AG08395 (cell line): ENCODE measurements around the gene CASP6.
"Not testable (repeated sequence)": the region's sequence is repeated elsewhere in the genome, so short reads cannot be mapped to it uniquely, and the experiment has no call there.

ENCODE experiments used
- DNase-seq: peaks from one replicate; pipeline ENCODE4 v3.0.0; 2012; ENCODE audit warnings: mixed read lengths, low spot score

CASP6 gene

DNA sequence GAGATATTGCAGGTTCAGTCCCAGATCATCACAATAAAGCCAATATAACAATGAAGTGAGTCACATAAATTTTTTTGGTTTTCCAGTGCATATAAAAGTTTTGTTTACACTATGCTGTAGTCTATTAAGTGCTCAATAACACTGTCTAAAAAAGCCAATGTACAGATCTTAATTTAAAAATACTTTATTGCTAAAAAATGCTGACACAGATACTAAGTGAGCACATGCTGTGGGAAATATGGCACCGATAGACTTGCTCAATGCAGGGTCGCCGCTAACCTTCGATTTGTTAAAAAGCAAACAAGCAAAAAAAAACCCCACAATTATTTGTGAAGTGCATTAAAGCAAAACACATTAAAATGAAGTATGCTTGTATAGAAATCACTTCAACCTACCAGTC, 16.4 kb upstream of the CASP6 start:
- no peak for DNase-seq

DNA sequence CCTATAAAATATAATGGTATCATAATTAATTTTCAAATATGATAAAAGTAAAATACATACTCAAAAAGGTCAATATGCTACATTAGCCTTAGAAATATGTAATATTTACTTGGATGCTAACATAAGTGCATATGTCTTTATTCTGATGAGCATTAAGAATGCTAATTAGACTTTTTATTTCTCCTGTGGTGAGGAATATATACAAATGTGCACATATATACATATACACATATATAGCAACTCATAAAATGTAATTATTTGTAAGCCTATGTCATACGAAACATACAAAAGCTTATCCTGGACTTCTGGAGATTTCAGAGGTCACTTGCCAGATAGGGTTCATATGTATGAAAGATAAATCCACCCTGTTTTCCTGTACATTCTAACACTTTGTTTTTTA, 15.5 kb upstream of the CASP6 start:
- no peak for DNase-seq

DNA sequence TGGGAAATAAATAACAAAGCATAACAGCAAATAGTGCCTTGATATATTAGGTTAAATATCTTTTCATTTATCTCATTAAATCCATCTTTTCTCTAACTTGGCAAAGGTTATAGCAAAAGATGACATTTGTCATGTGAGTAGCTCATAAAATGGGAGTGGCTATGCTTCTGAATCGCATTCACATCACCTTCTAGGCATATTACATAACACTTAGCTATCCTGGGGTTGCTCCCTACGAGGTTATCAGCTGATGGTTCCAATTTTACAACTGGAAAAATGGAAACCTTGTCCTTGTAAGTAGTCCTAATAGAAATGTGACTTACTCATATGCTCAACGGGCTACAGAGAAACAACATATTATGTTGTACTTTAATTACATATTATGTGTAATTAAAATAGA, 10.3 kb upstream of the CASP6 start:
- DNase-seq: no peak

DNA sequence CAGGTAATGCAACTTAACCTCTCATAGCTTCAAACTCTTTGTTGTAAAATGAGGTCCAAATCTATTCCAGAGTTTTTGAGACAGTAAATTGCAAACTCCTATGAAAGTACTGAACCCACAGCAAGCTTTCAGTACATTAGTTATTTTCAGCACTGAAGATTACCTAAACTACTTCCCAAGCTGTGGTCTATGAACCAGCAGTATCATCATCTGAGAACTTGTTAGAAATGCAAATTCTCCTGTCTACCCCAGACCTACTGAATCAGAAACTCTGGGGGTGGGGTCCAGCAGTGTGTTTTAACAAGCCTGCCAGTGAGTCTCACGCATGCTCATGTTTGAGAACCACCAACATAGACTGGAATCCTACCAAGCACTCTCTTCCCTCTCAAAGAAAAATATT, 5.7 kb upstream of the CASP6 start:
- DNase-seq: no peak

DNA sequence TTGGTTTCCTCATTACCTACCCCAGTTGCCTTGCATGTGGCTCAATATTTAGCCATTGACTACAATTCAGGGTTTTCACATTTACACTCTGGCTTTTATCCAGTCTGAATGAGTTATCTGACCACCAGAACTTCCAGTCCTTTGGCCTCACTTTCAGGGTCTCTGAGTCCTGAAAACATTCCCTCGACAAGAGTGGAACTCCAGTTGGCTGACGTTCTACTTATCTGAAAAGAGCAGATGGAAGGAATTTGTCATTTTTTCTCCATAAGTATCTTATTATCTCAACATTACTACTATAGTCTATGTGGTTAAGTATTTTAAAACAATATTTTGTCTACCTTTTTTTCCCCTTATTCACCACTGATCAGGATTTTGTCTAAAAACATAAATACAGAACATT, 5.2 kb upstream of the CASP6 start:
- no peak for DNase-seq

DNA sequence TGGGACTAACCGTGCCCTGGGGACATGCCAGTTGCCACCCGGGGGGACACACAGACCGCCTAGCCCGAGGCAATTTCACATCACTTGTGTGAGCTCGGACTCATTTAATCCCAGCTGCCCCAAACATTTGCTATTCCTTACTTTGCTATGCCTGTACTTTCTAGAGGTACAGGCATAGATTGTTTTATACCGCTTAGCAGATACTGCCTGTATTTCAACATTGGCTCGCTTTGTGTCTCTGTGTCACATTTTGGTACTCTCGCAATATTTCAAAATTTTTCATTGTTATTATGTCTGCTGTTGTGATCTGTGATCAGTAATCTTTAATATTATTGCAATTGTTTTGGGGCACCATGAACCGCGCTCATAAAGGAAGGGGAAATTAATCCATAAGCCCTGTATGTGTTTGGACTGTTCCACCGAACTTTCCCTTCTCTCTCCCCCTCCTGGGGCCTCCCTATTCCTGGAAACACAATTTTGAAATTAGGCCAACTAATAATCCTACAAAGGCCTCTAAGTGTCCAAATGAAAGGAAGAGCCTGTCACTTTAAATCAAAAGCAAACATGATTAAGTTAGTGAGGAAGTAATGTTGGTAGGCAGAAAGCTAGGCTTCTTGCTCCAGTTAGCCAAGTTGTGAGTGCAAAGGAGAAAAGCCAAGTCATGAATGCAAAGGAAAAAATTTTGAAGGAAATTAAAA, 568 bp upstream of the CASP6 start:
- DNase-seq: no peak

DNA sequence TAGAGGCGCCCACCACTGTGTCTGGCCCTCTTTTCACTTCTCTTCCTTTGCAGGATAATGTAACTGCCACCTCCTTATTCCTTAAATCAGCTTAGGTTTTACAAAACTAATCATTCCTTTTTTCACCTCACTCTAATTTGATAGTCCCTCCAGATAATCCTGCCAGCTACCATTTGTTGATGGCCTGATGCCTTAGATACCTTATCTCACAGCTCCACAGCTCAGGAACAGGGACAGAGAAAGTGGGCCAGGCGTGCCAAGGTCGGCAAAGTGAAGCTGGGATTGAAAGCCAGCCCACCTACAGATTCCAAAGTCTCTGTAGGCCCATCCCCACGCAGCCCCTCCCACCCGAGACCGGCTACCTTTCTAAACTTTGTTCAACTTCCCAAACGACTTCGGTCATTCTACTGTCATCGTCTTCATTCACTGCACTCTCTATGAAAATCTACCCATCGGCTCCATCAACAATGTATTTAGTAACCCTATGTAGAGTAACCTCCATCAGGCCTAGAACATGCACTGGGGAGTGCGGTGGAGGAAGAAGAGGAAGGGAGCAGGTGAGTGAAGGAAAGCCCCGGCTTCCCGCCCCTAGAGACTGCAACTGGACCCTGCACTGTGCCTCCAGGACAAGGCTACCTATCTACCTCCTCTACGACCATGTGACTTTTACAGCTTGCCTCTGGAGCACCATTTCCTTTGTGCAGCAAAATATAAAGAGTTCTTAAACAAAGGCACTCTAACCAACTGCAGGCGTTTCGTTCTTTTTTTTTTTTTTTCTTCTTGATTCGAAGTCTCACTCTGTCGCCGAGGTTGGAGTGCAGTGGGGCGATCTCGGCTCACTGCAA, 1.5 kb downstream of the CASP6 start:
- no peak for DNase-seq

DNA sequence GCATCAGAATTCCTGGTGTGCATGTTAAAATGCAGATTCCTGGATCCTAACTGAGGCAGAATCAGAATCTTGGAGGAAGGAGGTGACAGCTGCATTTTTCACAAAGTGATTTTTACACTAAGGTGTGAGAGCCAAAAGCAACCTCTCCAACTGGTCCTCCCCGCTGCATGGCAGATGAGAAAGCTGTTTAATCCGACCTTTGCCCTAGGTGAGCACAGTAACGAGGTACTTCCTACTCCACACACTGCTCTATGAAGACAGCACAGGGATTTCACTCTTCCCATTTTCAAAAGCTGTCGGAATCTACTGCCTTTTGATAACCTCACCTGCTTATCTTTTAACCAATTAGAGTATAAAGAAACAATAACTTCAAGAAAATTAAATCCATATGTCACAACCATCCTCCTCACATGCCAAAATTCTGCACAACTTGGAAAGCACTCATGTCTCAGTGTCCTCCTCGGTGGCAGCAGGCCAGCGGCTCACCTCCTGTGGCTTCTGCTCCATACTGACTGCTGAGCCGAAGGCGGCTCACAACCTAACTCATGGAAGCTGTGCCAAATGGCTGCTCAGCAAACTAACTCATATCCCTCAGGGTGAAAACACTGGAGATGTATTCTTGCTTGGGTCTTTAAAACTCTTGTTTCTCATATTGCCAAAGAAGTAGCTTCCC, 3.6 kb downstream of the CASP6 start:
- no peak for DNase-seq

DNA sequence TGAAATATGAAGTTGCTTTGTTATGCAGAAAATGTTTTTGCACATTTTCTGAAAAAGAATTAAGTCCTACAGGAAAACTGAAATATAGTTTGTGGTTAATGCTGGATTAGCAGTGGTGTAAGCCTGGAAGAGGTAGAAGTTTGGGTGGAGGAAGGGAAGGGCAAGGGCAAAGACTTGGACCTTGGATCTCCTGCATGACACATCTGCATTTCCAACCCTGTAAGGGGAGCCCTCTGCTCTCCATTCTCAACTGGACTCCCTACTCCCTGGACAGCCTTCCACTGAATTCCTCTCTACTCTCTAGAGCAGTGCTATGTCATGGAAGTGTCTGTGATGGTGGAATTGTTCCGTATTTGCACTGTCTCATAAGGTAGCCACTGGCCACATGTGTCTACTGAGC, 4.6 kb downstream of the CASP6 start:
- DNase-seq: no peak

DNA sequence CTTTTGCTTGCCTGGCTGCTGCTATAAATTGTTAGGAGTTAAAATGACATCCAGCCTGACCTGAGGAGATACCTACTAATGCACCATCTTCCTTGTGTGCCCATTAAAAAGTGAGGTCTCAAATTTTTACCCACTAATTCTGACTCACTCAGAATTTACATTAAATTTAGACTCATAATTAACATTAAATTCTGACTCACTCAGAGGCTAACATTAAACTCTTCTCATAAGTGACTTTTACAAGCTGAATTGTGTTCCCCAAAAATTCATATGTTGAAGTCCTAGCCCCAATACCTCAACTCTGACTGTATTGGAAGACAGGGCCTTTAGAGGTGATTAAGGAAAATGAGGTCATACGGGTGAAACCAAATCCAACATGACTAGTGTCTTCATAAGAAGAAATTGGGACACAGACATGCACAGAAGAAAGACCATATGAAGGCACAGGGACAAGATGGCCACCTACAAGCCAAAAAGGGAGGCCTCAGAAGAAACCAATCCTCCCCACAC, 11.8 kb downstream of the CASP6 start:
- no peak for DNase-seq

DNA sequence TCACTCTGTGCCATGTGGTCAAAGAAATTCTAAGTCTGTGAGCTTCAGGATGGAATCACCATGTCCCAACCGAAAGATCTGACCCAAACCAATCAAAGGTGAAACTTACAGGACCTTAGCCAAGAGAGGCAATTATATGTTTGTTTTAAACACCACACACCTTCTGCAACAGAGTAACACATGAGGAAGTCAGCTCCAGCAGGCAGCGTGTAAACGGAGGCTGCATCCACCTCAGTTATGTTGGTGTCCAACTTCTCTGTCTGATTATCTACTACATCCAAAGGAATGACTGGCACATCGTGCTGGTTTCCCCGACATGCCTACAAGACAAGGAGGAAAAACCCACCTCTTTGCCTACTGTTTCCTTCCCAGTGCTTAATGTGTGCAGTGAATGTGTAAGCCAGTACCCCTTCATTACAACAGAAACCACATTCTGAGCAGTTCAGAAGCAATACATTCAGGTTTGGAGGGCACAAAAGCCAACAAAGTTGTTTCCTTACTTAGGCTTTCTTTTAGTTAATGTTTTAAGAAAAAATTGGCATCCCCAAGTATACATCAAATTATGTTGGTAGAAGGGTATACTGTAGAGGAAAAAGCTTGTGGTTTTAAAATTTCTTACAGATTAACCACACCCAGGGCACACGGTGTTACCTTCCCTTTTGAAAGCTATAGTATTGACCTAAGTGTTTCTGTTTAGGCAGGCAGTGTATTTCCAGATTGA, 12.4 kb downstream of the CASP6 start:
- DNase-seq: no peak

DNA sequence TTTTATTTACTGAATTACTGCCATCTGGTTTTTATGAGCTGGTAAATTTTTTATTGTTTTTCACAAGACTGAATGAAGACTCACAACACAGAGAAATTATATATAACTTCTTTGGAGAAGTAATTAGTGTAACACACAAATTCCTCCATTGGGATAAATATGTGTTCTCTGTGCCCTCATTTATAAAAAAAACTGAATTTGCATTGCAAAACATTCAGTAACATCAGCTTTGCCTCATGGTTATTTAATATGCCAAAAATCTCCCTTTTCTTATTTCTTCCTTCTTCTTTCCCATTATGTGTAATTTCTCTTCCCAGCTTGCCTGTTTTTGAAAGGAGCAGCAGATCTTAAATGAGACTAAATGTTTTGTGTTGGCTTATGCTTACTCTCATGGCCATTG, 18.5 kb downstream of the CASP6 start:
- no peak for DNase-seq

DNA sequence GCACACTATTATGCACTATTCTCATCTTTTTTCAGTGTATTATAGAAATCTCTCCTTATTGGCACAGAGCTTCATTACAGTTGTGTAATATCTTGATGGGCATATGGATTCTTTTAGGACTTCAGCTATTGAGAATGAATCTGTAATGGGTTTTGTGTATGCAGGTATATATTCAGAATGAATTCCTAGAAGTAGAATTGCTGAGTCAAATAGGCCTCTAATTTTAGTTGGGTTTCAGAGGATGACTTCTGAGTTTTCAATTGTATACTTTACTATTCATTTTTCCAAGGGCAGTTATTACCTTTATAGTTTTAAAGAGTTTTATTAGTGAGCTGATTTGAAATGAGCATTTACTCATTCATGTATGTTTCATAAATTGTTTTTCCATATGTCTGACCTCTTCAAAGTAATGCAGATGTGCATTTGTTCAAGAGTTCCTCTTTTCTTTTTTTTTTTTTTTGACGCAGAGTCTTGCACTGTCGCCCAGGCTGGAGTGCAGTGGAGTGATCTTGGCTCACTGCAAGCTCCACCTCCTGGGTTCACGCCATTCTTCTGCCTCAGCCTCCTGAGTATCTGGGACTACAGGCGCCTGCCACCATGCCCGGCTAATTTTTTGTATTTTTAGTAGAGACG, 19.5 kb downstream of the CASP6 start:
- no peak for DNase-seq

DNA sequence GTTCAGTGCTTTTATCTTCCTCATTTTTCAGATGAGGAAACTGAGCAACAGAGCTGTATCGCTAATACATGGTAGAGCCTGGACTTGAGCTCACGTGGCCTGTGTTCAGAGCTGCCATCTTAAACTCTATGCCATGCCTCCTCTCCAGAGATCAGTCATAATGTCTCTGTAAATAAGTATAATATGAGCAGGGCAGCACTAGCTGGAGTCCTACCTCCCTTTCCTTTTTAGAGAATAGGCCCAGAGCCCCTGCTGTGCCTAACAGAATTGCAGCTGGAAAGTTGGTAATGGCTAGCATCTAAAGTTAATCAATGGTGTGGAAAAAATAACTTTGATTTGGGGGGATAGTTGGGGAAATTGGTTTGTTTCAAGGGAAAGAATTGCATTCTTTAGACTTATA, 20.4 kb downstream of the CASP6 start:
- DNase-seq: no peak

DNA sequence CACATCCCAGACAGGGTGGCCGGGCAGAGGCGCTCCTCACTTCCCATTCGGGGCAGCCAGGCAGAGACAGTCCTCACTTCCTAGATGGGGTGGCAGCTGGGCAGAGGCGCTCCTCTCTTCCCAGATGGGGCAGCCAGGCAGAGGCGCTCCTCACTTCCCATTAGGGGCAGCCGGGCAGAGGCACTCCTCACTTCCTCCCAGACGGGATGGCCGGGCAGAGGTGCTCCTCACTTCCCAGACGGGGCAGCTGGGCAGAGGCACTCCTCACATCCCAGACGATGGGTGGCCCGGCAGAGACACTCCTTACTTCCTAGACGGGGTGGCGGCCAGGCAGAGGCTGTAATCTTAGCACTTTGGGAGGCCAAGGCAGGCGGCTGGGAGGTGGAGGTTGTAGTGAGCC, 24.3 kb downstream of the CASP6 start:
- DNase-seq: not testable (repeated sequence)

DNA sequence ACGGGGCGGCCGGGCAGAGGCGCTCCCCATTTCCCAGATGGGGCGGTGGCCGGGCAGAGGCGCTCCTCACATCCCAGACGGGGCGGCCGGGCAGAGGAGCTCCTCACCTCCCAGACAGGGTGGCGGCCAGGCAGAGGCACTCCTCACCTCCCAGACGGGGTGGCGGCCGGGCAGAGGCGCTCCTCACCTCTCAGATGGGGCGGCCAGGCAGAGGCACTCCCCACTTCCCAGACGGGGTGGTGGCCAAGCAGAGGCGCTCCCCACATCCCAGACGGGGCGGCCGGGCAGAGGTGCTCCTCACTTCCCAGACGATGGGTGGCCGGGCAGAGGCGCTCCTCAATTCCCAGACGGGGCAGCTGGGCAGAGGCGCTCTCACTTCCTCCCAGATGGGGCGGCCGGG, 24.8 kb downstream of the CASP6 start:
- DNase-seq: not testable (repeated sequence)

DNA sequence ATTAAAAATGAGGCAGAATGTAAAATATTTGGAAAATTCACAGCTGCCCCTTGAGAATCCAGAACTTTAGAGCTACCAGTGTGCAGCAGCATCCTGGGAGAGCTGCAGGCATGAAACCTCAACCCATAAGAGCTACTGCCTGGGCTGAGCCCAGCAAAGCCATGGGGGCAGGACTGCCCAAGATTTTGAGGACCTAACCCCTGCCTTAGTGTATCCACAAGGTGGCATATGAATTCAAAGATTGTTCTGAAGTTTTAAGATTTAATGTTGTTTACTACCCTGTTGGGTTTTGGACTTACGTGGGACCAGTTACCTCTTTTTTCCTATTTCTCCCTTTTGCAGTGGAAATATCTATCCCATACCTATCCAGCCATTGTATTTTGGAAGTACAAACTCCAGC, 26.4 kb downstream of the CASP6 start:
- DNase-seq: no peak

DNA sequence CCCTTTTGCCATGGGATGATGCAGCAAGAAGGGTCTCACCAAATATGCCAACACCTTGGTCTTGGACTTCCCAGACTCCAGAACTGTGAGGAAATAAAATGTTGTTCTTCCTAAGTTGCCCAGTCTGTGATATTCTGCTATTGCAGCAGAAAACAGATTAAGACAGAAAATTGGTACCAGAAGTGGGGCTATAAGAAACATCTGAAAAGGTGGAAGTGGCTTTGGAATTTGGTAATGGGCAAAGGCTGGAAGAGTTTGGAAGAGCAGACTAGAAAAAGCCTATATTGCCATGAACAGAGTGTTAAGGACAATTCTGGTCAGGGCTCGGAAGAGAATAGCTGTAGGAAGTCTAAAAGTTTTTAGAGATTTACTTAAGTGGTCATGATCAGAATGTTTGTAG, 27.4 kb downstream of the CASP6 start:
- DNase-seq: no peak

DNA sequence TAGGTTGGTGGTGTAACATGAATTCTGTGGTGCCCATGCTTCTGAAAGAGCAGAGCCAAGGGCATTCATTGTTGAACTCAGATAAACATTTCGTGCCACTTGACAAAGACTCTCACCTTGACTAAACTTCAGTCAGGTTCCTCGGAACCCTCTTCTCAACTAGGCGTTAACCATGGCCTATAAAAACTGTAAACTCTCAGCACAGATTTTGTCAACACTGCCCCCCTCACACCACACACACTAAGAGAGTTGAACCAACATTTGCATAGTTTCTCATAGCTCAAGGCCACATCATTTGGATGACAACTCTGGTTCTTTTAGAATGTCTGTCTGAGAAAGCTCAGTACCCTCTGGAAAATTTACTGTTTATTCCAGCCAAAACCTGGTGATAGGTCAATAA, 28.1 kb downstream of the CASP6 start:
- no peak for DNase-seq

DNA sequence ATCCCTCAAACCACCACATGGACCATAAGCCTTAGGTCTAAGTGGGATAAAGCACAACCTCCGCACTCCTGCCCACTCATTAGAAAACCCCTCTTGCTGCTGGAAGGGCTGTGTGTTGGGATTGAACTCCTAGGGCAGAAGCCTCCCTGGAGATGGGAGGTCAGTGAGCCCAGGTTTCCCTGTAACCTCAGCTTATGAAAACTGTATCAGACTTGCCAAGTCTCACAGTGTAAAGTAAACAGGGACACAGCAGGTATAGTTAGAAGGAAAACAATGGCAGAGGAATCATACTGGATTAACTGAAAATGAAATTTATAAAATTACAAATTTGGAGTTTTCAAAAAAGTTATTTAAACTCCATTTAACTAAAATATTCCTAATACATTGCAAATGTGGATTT, 29.9 kb downstream of the CASP6 start:
- DNase-seq: no peak

DNA sequence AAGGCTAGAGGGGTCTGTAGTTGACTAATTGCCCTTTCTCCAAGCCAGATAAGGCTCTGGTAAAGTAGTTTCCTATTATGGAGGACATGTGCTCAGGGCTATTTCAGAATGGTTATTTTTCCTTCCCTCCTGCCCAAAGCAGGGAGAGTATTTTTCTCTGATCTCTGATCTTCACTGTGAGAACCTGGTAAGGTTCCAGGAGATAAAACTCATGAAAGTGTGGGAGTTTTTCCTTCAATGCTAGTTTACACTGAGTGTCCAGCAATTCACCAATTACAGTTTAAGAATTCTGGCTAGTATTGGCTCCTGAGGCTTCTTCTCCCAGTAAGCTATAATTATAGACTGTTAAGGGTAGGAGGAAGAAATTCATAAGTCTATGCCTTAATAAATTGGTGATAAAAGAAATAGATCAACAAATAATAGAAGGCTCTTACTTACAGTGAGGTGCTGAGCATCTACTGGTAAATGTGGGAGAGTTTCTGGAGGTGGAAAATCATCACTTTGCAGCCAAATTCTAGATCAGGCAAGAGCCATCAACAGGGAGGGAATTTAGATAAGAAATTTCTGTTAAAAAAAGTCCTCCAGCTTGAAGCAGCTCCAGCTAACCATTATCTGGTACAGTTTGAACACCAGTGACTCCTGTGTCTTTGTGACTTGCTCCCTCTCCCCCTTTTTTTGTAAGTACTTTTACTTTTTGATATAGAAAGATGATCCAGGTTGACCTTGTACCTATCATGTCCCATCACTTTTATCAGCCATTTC, 30.9 kb downstream of the CASP6 start:
- DNase-seq: no peak
